Aorta (tissue), 5 donors: ENCODE measurements around the gene CELF2. TPM values are rescaled to one million over a fixed set of nuclear protein-coding genes. Genes with fewer than 3 reads are reported as not detected.

Experiments
- ATAC-seq: fragments of 200-7000 bp; cut with Tn5 transposase; one replicate; pipeline ENCODE4 v1.9.1; 2022; ENCODE audit warnings: moderate library complexity; ENCODE audit not compliant: low FRiP score
- DNase-seq, 2 donors: peaks; one replicate each; pipeline ENCODE4 v3.0.0-alpha.2; 2020
- H3K27ac ChIP-seq, 2 donors: one replicate each; pipeline ENCODE4 v1.5.1; 2013; ENCODE audit warnings: low read length in 2 of 2, mild to moderate bottlenecking in 2 of 2, moderate library complexity in 2 of 2, control low read depth in 1 of 2, inconsistent platforms in 1 of 2, low read depth in 1 of 2
- H3K27me3 ChIP-seq, 2 donors: one replicate each; pipeline ENCODE4 v1.6.1; 2013; ENCODE audit warnings: control low read depth in 1 of 2, low read length in 1 of 2, mild to moderate bottlenecking in 1 of 2, moderate library complexity in 1 of 2; ENCODE audit not compliant: insufficient read depth in 2 of 2, control insufficient read depth in 1 of 2
- H3K36me3 ChIP-seq, 2 donors: one replicate each; pipeline ENCODE4 v1.6.1; 2013; ENCODE audit warnings: control low read depth in 1 of 2, low read length in 1 of 2, mild to moderate bottlenecking in 1 of 2; ENCODE audit not compliant: insufficient read depth in 2 of 2, control insufficient read depth in 1 of 2
- H3K4me1 ChIP-seq, 2 donors: one replicate each; pipeline ENCODE4 v1.6.1; 2013; ENCODE audit warnings: low read length in 2 of 2, control low read depth in 1 of 2, mild to moderate bottlenecking in 1 of 2, moderate library complexity in 1 of 2; ENCODE audit not compliant: insufficient read depth in 2 of 2, control insufficient read depth in 1 of 2
- H3K4me3 ChIP-seq, 2 donors: one replicate each; pipeline ENCODE4 v1.5.1; 2013; ENCODE audit warnings: low read length in 2 of 2, control low read depth in 1 of 2, mild to moderate bottlenecking in 1 of 2
- H3K9me3 ChIP-seq: one replicate; pipeline ENCODE4 v1.6.1; 2013; ENCODE audit warnings: mild to moderate bottlenecking, low read length; ENCODE audit not compliant: control insufficient read depth
- WGBS, 2 donors: extraction: QIAGEN DNeasy Blood & Tissue Kit; methylation state at CpG; one replicate each; pipeline ENCODE4 v1.1.7; 2013; 5-methylcytosine and 5-hydroxymethylcytosine counted together
- intact Hi-C, 2 donors: fragments of 100-400 bp; cut with DNase I; formaldehyde crosslinking; loops; one replicate each; pipeline versions ENCODE4 v1.14.2 to v1.15.0; 2022
- polyA plus RNA-seq, 2 donors: library from polyadenylated mRNA; stranded (reverse); fragments of 200-250 nt; gene quantifications; one replicate each; pipeline ENCODE4 v1.2.3, GENCODE V29; 2013
- total RNA-seq, 2 donors: library from RNA; stranded (reverse); fragmentation: NEBNext Ultra II Directional; extraction: Animal tissue kit (Norgen Biotek cat#: 25700); gene quantifications; one replicate each; pipeline ENCODE4 v1.2.1, GENCODE V29; 2021
- donor health status: healthy with polysubstance abuse.
- donor health status: Bipolar disorder and iron deficiency.
- donor health status: DM: no; HTN: no; CAD: no.
- donor health status: DM: no; HTN: no; CAD: no.
- donor health status: DM: yes; HTN: yes; CAD: no.

Gene CELF2
- total and polyA plus RNA-seq, 4 donors, result 10.9 to 55.4 (median 36.4) TPM

DNA sequence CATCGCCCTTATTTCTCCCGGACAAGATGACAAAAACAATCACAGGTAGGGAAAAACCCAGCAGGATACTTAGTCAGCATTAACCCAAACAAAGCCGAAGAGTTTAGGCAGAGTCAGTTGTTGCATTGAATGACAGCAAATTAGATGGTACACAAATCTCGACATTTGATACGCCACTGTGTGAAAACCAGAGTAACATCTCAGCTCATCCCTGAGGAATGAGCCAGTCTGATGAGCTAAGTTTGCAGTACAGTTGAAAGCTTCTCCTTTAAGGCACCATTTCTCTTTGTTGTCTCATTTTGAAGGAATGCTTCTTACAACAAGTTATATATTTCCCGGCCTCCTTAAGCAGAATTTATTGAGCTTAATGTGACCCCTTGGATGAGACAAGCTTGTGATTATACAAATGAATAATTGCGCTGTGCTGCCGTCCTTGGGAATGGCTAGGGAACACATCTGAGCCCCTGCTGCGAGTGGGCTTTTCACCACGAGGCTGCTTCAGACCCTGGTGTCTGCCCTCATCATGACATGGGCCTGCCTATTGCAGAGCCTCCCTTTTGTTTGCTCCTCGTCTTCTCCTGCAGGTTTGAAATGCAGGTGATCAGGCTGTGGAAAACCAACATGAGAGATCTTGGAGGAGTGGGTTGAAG is 137.3 kb downstream of the CELF2 start:
- no peaks in the 10 kb centered on the region for H3K9me3 ChIP-seq
- WGBS, 2 donors, result 76 to 79% methylated on average over 11 of the region's 11 CpGs
- ATAC-seq (no peak), DNase-seq (no peak)
- H3K36me3 ChIP-seq, result no peaks in the 10 kb centered on the region
- no peak overlapping the region for H3K4me3 ChIP-seq
- intact Hi-C loops, result no loop called here
- H3K27ac ChIP-seq, result no peak overlapping the region
- H3K4me1 ChIP-seq, result peaks cover 0 to 6% of the 10 kb centered on the region in 2 donors
- no peaks in the 10 kb centered on the region for H3K27me3 ChIP-seq

DNA sequence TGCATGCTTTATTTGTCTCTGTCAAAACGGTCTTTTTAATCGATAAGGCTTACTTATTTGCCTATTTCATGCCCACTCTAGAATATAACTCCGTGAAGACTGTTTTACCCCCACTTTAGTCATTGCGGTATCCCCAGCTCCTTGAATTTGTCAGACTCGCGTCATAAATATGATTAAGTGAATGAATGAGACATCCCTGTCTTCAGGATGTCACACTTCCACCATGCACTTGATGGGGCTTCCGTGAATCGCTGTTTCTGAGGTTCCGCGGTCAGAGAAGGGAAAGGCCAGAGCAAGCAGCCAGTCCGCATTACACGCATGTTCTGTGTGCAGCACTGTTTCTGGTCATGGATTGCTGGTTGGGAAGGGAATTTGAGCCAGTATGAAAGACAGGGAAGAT is 138.8 kb downstream of the CELF2 start:
- no peaks in the 10 kb centered on the region for H3K36me3 ChIP-seq
- no peak overlapping the region for H3K4me3 ChIP-seq
- no peaks in the 10 kb centered on the region for H3K9me3 ChIP-seq
- H3K27me3 ChIP-seq, result no peaks in the 10 kb centered on the region
- no peak overlapping the region for H3K27ac ChIP-seq
- intact Hi-C loops, result no loop called here
- no peak for ATAC-seq
- 97 to 98% methylated on average over 12 of the region's 12 CpGs for WGBS, 2 donors
- DNase-seq, result no peak
- H3K4me1 ChIP-seq, result no peaks in the 10 kb centered on the region

DNA sequence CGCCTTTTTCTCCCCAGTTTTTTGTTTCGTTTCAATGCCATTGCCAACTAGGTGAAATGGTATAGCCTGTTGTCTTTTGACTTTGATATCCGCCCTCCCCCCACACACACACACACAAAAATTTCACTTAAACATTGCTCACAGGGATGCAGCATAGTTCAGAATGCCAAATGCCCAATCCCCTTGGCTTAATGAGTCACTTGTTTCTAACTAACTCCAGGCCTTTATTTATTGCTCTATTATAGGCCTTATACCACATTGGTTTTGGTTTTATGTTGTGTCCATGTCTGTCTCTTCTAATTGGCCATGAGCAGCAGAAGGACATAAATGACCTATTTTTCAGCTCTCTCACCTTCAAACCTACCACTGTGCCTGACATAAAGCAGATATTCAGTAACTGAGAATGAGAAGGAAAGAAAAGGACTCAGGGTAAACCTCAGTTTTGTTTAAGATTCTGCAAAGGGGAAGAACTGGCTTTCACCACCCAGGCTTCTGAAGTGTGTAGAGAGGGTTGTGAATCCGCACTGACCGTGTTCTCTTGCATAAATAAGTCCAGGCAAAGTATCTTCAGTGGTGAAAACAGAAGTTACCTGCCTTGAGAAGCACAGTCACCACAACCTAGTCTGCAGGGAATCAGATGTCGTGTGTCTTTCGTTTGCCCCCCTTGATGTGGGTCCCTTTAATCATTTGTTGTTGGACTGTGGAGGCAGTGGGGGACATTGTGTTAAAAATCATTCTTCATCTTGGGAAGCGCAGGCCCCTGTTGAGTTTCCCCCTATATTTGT is 139.8 kb downstream of the CELF2 start:
- H3K27ac ChIP-seq, result no peak overlapping the region
- 93 to 97% methylated on average over 8 of the region's 8 CpGs for WGBS, 2 donors
- ATAC-seq, result no peak
- intact Hi-C loops, result no loop called here
- H3K36me3 ChIP-seq, result no peaks in the 10 kb centered on the region
- no peak overlapping the region for H3K4me3 ChIP-seq
- H3K4me1 ChIP-seq, result no peaks in the 10 kb centered on the region
- H3K9me3 ChIP-seq, result no peaks in the 10 kb centered on the region
- H3K27me3 ChIP-seq, result no peaks in the 10 kb centered on the region
- DNase-seq, result no peak

GRCh38 chr10:11158080-11158479 is 140.4 kb downstream of the CELF2 start:
- Histone ChIP-seq H3K9me3 (no peaks in the 10 kb centered on the region), H3K27me3 (no peaks in the 10 kb centered on the region), H3K4me3 (no peak overlapping the region), H3K4me1 (no peaks in the 10 kb centered on the region), H3K27ac (no peak overlapping the region), H3K36me3 (no peaks in the 10 kb centered on the region)
- ATAC-seq, result no peak
- 95 to 98% methylated on average over 5 of the region's 5 CpGs for WGBS, 2 donors
- DNase-seq, result no peak
- intact Hi-C loops, result no loop called here

DNA sequence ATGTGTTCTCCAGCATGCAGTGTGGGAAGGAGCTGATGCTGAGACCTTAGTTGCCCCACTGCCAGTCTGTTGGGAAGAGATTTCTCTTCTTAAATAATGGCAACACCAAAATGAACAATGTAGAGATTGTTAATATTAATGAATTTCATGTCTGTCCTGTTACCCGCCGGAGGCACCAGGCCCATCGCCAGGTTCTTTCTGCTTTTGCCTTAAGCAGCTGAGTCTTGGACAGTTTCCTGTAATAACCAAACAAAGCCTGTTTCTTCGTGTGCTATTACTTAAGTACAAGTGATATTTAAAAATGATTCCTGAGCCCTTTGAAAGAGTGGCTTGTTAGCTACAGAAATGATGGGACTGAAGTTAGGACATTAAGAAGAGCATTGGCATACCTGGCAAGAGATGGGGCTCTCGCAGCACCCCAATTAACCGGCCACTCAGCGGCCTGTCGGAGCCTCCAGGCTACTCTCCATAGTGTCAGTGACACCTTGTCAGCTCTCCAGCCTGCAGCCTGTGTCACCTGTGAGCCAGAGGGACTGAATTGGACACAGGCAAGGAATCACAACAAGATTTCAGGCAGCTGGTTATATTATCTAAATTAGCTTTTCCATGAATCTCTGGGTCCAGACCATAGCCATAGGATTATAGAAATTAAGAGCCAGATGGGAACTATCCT is 142.0 kb downstream of the CELF2 start:
- ATAC-seq (no peak), DNase-seq (no peak)
- WGBS, 2 donors, result 42 to 44% methylated on average over 8 of the region's 8 CpGs
- H3K27ac ChIP-seq, result no peak overlapping the region
- H3K4me3 ChIP-seq, result no peak overlapping the region
- no peaks in the 10 kb centered on the region for H3K27me3 ChIP-seq
- no peaks in the 10 kb centered on the region for H3K9me3 ChIP-seq
- H3K36me3 ChIP-seq, result no peaks in the 10 kb centered on the region
- no peaks in the 10 kb centered on the region for H3K4me1 ChIP-seq
- intact Hi-C loops, result no loop called here

- Histone ChIP-seq H3K36me3 (no peaks in the 10 kb centered on the region), H3K4me1 (no peaks in the 10 kb centered on the region), H3K4me3 (no peak overlapping the region), H3K9me3 (no peaks in the 10 kb centered on the region), H3K27me3 (no peaks in the 10 kb centered on the region), H3K27ac (no peak overlapping the region)
- intact Hi-C loops, result no loop called here
- DNase-seq, result peak in 1 of 2 donors; percentile 59
- ATAC-seq, result no peak
- 90% methylated on average over 8 of the region's 8 CpGs for WGBS, 2 donors
Measured at GRCh38 chr10:11161096-11161495, 143.4 kb downstream of the CELF2 start.

- 98 to 99% methylated on average over 10 of the region's 10 CpGs for WGBS, 2 donors
- ATAC-seq (no peak), DNase-seq (no peak)
- intact Hi-C loops, result no loop called here
- no peaks in the 10 kb centered on the region for H3K9me3 ChIP-seq
- no peaks in the 10 kb centered on the region for H3K4me1 ChIP-seq
- H3K4me3 ChIP-seq, result no peak overlapping the region
- no peaks in the 10 kb centered on the region for H3K36me3 ChIP-seq
- no peak overlapping the region for H3K27ac ChIP-seq
- no peaks in the 10 kb centered on the region for H3K27me3 ChIP-seq
Measured at GRCh38 chr10:11161910-11162309, 144.2 kb downstream of the CELF2 start.

DNA sequence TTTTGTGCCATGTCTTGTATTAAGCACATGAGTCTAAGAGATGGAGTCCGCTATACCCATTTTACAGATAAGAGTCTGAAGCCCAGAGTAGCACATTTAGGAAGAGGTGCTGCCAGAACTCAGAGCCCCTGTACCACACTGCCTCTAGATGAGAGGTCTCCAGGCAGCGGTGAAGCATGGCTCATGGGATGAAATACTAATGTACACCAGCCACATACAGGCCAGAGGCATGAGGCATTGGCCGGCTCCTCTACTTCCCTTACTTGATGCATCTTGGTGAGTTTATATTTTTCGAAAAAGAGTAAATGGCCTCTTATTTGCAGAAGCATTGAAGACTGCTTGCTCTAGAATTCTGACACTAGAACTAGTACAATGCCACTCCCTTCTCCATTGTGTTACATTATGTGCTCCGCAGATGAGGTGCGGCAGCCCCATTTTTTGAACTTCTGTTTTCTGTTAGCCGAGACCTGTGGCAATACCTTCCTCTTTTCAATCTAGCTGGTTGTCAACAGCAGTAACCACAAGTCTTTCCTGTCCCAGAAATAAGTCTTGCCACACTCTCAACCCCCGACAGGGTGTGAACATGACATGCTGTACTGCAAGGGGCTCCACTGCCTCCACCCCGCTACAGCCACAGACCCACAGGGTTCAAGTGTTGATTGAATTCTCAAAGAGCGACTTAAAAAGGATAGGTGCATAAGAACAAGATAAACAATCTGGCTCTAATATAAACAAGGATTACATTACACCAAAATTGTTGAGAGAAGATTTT is 145.3 kb downstream of the CELF2 start:
- no peaks in the 10 kb centered on the region for H3K9me3 ChIP-seq
- ATAC-seq, result no peak

More for the DNA sequence above, 145.3 kb downstream of the CELF2 start:
- intact Hi-C loops, result no loop called here
- DNase-seq, result peak in 1 of 2 donors; percentile 77
- H3K27me3 ChIP-seq, result no peaks in the 10 kb centered on the region
- H3K36me3 ChIP-seq, result no peaks in the 10 kb centered on the region
- H3K4me3 ChIP-seq, result no peak overlapping the region
- no peak overlapping the region for H3K27ac ChIP-seq
- WGBS, 2 donors, result 92 to 93% methylated on average over 10 of the region's 10 CpGs
- no peaks in the 10 kb centered on the region for H3K4me1 ChIP-seq
